ENCODE measurements around the gene ALDH3B1. TPM values are rescaled to one million over a fixed set of nuclear protein-coding genes. Genes with fewer than 3 reads are reported as not detected.
"Not testable (repeated sequence)": the region's sequence is repeated elsewhere in the genome, so short reads cannot be mapped to it uniquely, and the experiment has no call there.

Gene ALDH3B1
- total and polyA plus RNA-seq, 2 experiments from 2014 or later, result 0.45 to 0.55 TPM

GRCh38 chr11:67983951-67984350 is 26.2 kb upstream of the ALDH3B1 start:
- Histone ChIP-seq H3K36me3 (no peaks in the 10 kb centered on the region), H3K27me3 (peaks cover 8% of the 10 kb centered on the region), H3K9me3 (ENCODE audit: low read depth) (no peaks in the 10 kb centered on the region), H3K27ac (no peak overlapping the region), H3K4me3 (no peak overlapping the region), H3K4me1 (ENCODE audit: low read depth) (no peaks in the 10 kb centered on the region)
- DNase-seq (ENCODE audit: low read depth in 1 of 2, low spot score in 1 of 2), result no peak
- no peak for TF ChIP-seq CTCF (IDR thresholded peaks at IDR 0.05; ENCODE audit: low read depth, low read length)

- not testable (repeated sequence) for DNase-seq (ENCODE audit: low read depth in 1 of 2, low spot score in 1 of 2); H3K36me3 ChIP-seq; H3K4me3 ChIP-seq; H3K4me1 ChIP-seq (ENCODE audit: low read depth); H3K9me3 ChIP-seq (ENCODE audit: low read depth); H3K27ac ChIP-seq
- peaks cover 14% of the 10 kb centered on the region for H3K27me3 ChIP-seq
These were observed 24.8 kb upstream of the ALDH3B1 start for GRCh38 chr11:67985302-67985701.

GRCh38 chr11:67990546-67991346 is 19.4 kb upstream of the ALDH3B1 start:
- H3K4me3 ChIP-seq; H3K9me3 ChIP-seq (ENCODE audit: low read depth); H3K4me1 ChIP-seq (ENCODE audit: low read depth); H3K36me3 ChIP-seq; H3K27ac ChIP-seq: not testable (repeated sequence)
- peaks cover 24% of the 10 kb centered on the region for H3K27me3 ChIP-seq
- DNase-seq (ENCODE audit: low read depth in 1 of 2, low spot score in 1 of 2), result peak in 1 of 2 donors; percentile 26

GRCh38 chr11:67991347-67992121 is 18.6 kb upstream of the ALDH3B1 start:
- H3K4me1 ChIP-seq (ENCODE audit: low read depth); H3K4me3 ChIP-seq; H3K27ac ChIP-seq; H3K36me3 ChIP-seq; DNase-seq (ENCODE audit: low read depth in 1 of 2, low spot score in 1 of 2); H3K9me3 ChIP-seq (ENCODE audit: low read depth): not testable (repeated sequence)
- H3K27me3 ChIP-seq, result peaks cover 24% of the 10 kb centered on the region

GRCh38 chr11:67993821-67994220 is 16.3 kb upstream of the ALDH3B1 start:
- TF ChIP-seq CTCF (IDR thresholded peaks at IDR 0.05; ENCODE audit: low read depth, low read length), result peak; percentile 43
- DNase-seq (ENCODE audit: low read depth in 1 of 2, low spot score in 1 of 2), result peak in 1 of 2 donors; percentile 38
- H3K27me3 ChIP-seq, result peaks cover 21% of the 10 kb centered on the region
- not testable (repeated sequence) for H3K4me3 ChIP-seq; H3K4me1 ChIP-seq (ENCODE audit: low read depth); H3K27ac ChIP-seq; H3K36me3 ChIP-seq; H3K9me3 ChIP-seq (ENCODE audit: low read depth)

- not testable (repeated sequence) for H3K36me3 ChIP-seq; DNase-seq (ENCODE audit: low read depth in 1 of 2, low spot score in 1 of 2); H3K9me3 ChIP-seq (ENCODE audit: low read depth); H3K4me3 ChIP-seq; H3K4me1 ChIP-seq (ENCODE audit: low read depth); H3K27ac ChIP-seq
- H3K27me3 ChIP-seq, result peaks cover 21% of the 10 kb centered on the region
These were observed 15.7 kb upstream of the ALDH3B1 start for GRCh38 chr11:67994387-67994786.

GRCh38 chr11:67995129-67995528 is 15.0 kb upstream of the ALDH3B1 start:
- not testable (repeated sequence) for H3K4me1 ChIP-seq (ENCODE audit: low read depth); H3K27ac ChIP-seq; H3K4me3 ChIP-seq; H3K9me3 ChIP-seq (ENCODE audit: low read depth); H3K36me3 ChIP-seq; DNase-seq (ENCODE audit: low read depth in 1 of 2, low spot score in 1 of 2)
- peaks cover 16% of the 10 kb centered on the region for H3K27me3 ChIP-seq

- not testable (repeated sequence) for H3K36me3 ChIP-seq; H3K4me3 ChIP-seq; H3K4me1 ChIP-seq (ENCODE audit: low read depth); H3K9me3 ChIP-seq (ENCODE audit: low read depth); DNase-seq (ENCODE audit: low read depth in 1 of 2, low spot score in 1 of 2); H3K27ac ChIP-seq
- H3K27me3 ChIP-seq, result peaks cover 14% of the 10 kb centered on the region
These were observed 14.5 kb upstream of the ALDH3B1 start for GRCh38 chr11:67995579-67995978.
